K562 (cell line): ENCODE measurements around the gene ALDH9A1.
"Not testable (repeated sequence)": the region's sequence is repeated elsewhere in the genome, so short reads cannot be mapped to it uniquely, and the experiment has no call there.

Source experiments
- JUNB ChIP-seq: fragments of 450-650 bp; formaldehyde crosslinking; conservative IDR thresholded peaks from 2 replicates; pipeline ENCODE4 v1.4.0; 2020; ENCODE audit warnings: mild to moderate bottlenecking
- SP1 ChIP-seq: sonication (generic); formaldehyde crosslinking; IDR thresholded peaks from 2 replicates; pipeline ENCODE4 v1.8.1; 2022; ENCODE audit warnings: mild to moderate bottlenecking, missing genetic modification reagents
- ZBTB12 ChIP-seq: fragments of 250-450 bp; sonication (Bioruptor Pico); IDR thresholded peaks from 2 replicates; pipeline ENCODE4 v1.4.0; 2020

- TF ChIP-seq ZBTB12 (CRISPR knock-in tag); SP1; JUNB (CRISPR knock-in tag): not testable (repeated sequence)
Measured at GRCh38 chr1:165744913-165745312, 46.6 kb upstream of the ALDH9A1 start.
